Effector CD8-positive, alpha-beta T cell (primary cell): ENCODE data around the gene TRAF3IP3.
A peak's percentile ranks its signal among the peaks of the same experiment; 100 is the strongest.

Experiments used
- DNase-seq: peaks from one replicate; lab custom pipeline; 2025; lab: John Stamatoyannopoulos, UW

The TRAF3IP3 gene

GRCh38 chr1:209800984-209801834 is 45.4 kb downstream of the TRAF3IP3 start:
- no peak for DNase-seq

DNA sequence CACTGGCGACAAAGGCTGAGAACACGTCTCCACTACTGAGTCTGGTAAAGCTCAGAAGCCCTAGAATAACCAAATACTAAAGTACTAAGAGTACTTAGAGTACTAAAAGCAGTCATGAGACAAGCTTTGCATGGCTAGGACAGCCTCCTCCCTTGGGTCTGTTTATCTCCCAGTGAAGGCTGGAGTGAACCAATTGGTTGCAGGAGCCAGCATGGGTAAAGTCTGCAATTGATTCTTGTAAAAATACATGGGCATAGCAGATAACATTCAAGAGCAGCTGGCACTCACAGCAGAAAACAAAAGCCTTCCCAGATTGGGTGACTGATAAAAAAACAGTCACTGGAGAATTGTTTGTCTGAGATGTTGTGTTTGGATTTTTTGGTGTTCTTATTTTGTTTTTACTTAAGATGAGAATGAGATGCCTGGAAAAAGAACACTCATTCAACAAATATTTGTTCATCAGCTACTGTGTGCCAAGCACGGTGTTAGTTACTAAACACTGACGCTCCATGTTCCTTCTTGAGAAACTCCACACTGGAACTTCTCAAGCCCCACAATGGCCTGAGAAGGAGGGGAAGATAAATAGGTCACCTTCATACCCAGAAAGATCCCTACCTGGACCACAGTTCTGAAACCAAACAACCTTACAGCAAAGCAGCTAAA is 46.4 kb downstream of the TRAF3IP3 start:
- no peak for DNase-seq

DNA sequence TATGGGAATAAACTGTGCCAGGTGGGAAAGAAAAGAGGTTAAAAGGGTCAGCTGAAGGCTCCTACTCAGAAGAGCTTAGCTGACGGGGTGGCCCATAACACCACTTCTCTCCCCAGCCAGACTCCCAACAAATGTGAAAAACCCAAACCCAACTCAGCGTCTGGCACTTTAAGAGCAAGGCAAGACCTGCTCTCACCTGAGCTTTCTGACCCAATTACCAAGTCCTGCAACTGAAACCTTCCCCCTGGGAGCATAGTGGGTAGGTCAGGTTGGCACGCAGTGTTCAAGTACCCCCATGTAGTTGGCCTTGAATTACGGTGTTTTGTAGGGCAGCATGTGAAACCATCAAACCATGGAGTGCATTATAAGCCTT is 46.9 kb downstream of the TRAF3IP3 start:
- DNase-seq = no peak

GRCh38 chr1:209803568-209803967 is 47.7 kb downstream of the TRAF3IP3 start:
- DNase-seq = no peak

GRCh38 chr1:209805341-209805781 is 49.5 kb downstream of the TRAF3IP3 start:
- DNase-seq = no peak

- peak; percentile 70 for DNase-seq
Observed at GRCh38 chr1:209805875-209806760, 50.3 kb downstream of the TRAF3IP3 start, which contains the start of gene IRF6. Gene IRF6, minus strand, starts transcription at chr1:209806142. Its CDS starts 4,729 bp downstream, at chr1:209801413.

GRCh38 chr1:209807509-209807908 is 51.7 kb downstream of the TRAF3IP3 start:
- no peak for DNase-seq

DNA sequence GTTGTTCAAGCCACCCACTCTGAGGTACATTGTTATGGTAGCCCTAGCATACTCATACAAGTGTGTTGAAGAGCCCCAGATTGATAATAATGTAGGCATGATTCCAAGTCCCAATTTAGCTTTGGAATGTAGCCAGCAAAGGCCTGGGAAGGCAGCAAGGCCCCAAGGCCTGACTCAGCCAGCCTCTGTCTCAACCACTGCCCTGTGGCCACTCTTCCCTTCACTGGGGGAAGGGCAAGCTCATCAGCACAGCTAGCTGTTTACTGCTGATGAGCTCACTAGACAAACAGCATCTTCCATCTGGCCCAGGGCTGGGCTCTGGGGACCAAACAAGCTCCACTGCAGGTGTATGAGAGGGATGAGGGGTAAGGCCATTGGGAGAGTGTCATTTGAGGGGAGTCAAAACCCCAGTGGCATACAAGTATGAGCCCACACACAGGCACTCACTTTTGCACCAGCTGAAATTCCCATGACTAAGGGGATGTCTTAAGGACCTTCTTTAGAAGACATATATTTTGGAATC is 52.3 kb downstream of the TRAF3IP3 start:
- DNase-seq = no peak

DNA sequence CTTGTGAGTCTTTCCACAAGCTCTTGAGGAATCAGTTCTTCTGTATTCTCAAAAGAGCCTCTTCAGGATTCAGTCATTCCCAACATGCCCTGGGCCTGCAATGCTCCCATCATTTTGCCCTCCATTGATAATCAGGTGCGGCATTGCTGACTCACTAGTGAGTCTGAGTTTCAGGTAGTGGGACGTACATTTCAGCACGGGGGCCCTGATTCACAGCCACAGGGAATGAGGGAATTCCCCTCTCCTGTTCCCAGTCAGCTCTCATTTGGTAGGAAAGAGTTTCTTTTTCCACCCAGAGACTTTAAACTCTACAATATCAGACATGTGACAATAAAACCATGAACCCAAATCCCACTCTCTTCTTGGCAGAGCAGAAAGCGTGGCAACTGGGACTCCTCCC is 53.8 kb downstream of the TRAF3IP3 start:
- no peak for DNase-seq

GRCh38 chr1:209810783-209811182 is 54.9 kb downstream of the TRAF3IP3 start:
- DNase-seq = no peak

DNA sequence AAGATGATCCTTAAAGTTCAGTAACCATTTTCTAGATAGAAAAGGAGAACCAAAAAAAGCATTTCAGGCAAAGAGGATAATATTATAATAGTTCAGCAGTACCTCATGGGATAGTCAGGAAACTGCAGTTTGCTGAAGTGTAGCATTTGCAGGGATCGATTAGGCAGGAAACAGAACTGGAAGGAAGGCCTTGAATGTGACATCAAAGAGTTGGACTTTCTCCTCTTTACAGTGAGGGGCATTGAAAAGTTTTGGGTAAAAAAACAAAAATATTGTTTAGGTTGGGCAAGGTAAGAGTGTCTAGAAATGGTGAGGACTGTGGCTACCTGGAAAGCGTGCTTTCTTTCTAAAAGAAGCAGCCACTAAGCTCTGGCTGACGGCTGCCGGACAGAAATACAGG is 58.0 kb downstream of the TRAF3IP3 start:
- no peak for DNase-seq

DNA sequence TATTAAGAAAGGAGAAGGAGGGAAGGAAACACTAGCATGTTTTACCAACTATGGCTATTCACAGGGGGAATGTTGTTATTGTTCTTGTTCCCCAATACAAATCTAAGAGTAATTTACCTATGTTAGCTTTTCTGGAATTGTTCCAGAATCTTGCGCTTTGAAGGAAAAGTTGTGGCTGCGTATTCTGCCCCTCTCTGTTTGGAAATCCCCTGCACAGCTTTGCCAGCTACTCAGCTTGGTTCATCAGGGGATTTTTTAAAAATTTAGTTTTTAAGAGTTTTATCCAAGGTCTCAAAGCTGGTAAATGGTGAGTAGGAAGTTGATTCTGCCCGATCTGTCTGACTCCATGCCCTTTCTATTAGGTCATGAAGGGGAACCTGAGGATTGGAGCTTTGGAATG is 59.6 kb downstream of the TRAF3IP3 start:
- no peak for DNase-seq

- DNase-seq = no peak
Observed at GRCh38 chr1:209815931-209816341, 60.1 kb downstream of the TRAF3IP3 start.

GRCh38 chr1:209816923-209817322 is 61.1 kb downstream of the TRAF3IP3 start:
- DNase-seq = no peak

GRCh38 chr1:209817691-209818090 is 61.8 kb downstream of the TRAF3IP3 start:
- DNase-seq = no peak

GRCh38 chr1:209819058-209819457 is 63.2 kb downstream of the TRAF3IP3 start:
- DNase-seq = no peak

- DNase-seq = no peak
Observed at GRCh38 chr1:209820986-209821385, 65.1 kb downstream of the TRAF3IP3 start.

GRCh38 chr1:209822706-209823105 is 66.9 kb downstream of the TRAF3IP3 start:
- no peak for DNase-seq

DNA sequence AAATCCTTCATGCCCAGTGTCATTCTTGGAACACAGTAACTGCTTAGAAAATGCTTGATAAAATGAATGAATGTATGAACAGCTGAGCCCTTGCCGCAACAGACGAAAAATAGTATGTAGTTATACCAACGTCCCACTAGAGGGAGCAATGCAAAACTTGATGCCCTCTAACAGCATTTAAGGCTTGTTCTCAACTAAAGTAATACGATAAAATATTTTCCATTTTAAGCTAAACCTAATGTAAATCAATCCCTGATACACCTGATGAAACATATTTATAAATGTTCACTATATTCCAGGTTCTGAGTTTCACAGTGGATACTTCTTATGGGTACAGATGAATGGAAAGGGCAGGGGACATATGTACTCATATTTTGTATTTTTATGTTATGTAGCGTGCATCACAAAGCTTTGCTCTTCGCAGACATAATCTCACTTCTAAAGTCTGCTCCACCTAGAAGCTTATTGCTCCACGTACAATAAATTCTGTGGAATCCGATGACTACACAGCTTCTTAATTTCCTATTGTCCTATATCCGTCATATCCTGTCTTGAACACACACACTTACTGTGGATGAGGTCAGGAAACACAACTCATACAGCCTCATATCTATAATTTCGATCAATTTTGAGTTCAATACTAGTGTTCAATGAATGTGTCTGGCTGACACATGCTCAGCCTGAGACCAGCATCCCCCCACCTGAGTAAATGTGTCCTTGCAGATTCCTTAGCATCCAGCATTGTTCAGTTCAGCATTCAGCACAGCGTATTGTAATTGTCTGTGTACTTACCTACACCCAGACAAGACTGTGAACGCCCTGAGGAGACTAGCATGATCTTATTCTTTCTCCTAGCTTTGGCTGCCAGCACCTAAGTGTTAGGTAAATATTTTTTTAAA is 67.5 kb downstream of the TRAF3IP3 start:
- DNase-seq = no peak

- DNase-seq = no peak
Observed at GRCh38 chr1:209825591-209826434, 70.0 kb downstream of the TRAF3IP3 start.
